DND-41 (cell line): ENCODE data around the gene RAB3GAP2.
"Not testable (repeated sequence)": the region's sequence is repeated elsewhere in the genome, so short reads cannot be mapped to it uniquely, and the experiment has no call there.

ENCODE experiments used
- ATAC-seq: fragments of 200-7000 bp; cut with Tn5 transposase; 3 replicates; pipeline ENCODE4 v1.9.1; 2021; ENCODE audit warnings: low read depth; ENCODE audit not compliant: insufficient read depth
- DNase-seq: peaks from one replicate; pipeline ENCODE4 v3.0.0-alpha.2; 2020
- H2AFZ ChIP-seq: 2 replicates; pipeline ENCODE4 v1.6.0; 2012; ENCODE audit warnings: low read depth, low read length
- H3K27ac ChIP-seq: 2 replicates; pipeline ENCODE4 v1.5.1; 2012; ENCODE audit warnings: low read length, inconsistent platforms
- H3K27me3 ChIP-seq: fragments of 200-600 bp; sonication (generic); 2 replicates; pipeline ENCODE4 v1.6.0; 2012; ENCODE audit warnings: low read length, mild to moderate bottlenecking, inconsistent platforms; ENCODE audit not compliant: insufficient read depth, poor library complexity
- H3K36me3 ChIP-seq: 2 replicates; pipeline ENCODE4 v1.5.1; 2012; ENCODE audit warnings: low read length, inconsistent platforms; ENCODE audit not compliant: insufficient read depth
- H3K4me1 ChIP-seq: 2 replicates; pipeline ENCODE4 v1.5.1; 2012; ENCODE audit warnings: mild to moderate bottlenecking, low read length; ENCODE audit not compliant: insufficient read depth
- H3K4me2 ChIP-seq: 2 replicates; pipeline ENCODE4 v1.6.0; 2012; ENCODE audit warnings: mild to moderate bottlenecking, moderate library complexity, low read length, inconsistent platforms; ENCODE audit not compliant: insufficient read depth
- H3K4me3 ChIP-seq, 2 experiments: fragments of 200-600 bp in 1 of 2; shearing (Covaris generic) in 1 of 2; 2 replicates each; pipeline ENCODE4 v1.5.1; 2012 to 2016; ENCODE audit warnings: inconsistent platforms in 2 of 2, low read length in 2 of 2, mild to moderate bottlenecking in 2 of 2, low read depth in 1 of 2, moderate library complexity in 1 of 2
- H3K79me2 ChIP-seq: 2 replicates; pipeline ENCODE4 v1.6.0; 2012; ENCODE audit warnings: low read length, inconsistent platforms; ENCODE audit not compliant: insufficient read depth
- H3K9ac ChIP-seq: 2 replicates; pipeline ENCODE4 v1.6.0; 2012; ENCODE audit warnings: low read depth, mild to moderate bottlenecking, inconsistent platforms, low read length, moderate library complexity
- H3K9me3 ChIP-seq: 2 replicates; pipeline ENCODE4 v1.5.1; 2012; ENCODE audit warnings: low read length, moderate library complexity, mild to moderate bottlenecking, inconsistent platforms; ENCODE audit not compliant: insufficient read depth, severe bottlenecking
- H4K20me1 ChIP-seq: 2 replicates; pipeline ENCODE4 v1.6.0; 2012; ENCODE audit warnings: low read length; ENCODE audit not compliant: insufficient read depth
- EZH2 ChIP-seq: IDR thresholded peaks from 3 replicates; pipeline ENCODE4 v1.6.1; 2012; ENCODE audit warnings: borderline replicate concordance, low read depth, mild to moderate bottlenecking, moderate library complexity, low read length, inconsistent platforms; ENCODE audit not compliant: severe bottlenecking
- TF ChIP-seq, protein P1 (sequence below): IDR thresholded peaks from 2 replicates; pipeline ENCODE4 v1.5.1; 2012; ENCODE audit warnings: borderline replicate concordance, low read length, moderate library complexity, mild to moderate bottlenecking; ENCODE audit not compliant: poor library complexity, severe bottlenecking; ENCODE audit errors: extremely low read depth

RAB3GAP2 gene

DNA sequence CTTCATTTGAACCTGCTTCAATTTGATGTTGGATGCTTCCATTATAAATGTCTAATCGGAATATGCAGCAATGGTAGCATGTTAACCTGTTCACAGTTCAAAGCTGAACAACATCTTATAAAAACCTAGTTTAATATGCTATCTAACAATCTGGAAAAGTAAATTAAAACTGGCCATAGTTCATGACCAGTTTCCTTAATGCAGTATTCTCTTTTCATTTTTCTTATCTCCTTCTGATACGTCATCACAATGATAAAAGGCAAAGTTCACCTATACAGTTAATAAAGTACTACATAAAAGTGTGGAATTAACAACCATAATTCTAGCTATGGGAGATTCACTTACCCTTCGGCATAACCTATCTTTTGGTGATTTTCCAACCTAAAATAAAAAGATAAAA lies 113.2 kb downstream of the RAB3GAP2 start:
- Histone ChIP-seq H3K36me3 (peaks cover 65% of the 10 kb centered on the region), H4K20me1 (no peaks in the 10 kb centered on the region), H3K9me3 (no peaks in the 10 kb centered on the region), H2AFZ (no peak overlapping the region), H3K27me3 (no peaks in the 10 kb centered on the region), H3K79me2 (no peaks in the 10 kb centered on the region), H3K9ac (no peak overlapping the region), H3K4me1 (no peaks in the 10 kb centered on the region), H3K4me3 (no peak overlapping the region), H3K27ac (no peak overlapping the region), H3K4me2 (no peak overlapping the region)
- no peak for DNase-seq
- no peak for ATAC-seq
- TF ChIP-seq, protein P1, sequence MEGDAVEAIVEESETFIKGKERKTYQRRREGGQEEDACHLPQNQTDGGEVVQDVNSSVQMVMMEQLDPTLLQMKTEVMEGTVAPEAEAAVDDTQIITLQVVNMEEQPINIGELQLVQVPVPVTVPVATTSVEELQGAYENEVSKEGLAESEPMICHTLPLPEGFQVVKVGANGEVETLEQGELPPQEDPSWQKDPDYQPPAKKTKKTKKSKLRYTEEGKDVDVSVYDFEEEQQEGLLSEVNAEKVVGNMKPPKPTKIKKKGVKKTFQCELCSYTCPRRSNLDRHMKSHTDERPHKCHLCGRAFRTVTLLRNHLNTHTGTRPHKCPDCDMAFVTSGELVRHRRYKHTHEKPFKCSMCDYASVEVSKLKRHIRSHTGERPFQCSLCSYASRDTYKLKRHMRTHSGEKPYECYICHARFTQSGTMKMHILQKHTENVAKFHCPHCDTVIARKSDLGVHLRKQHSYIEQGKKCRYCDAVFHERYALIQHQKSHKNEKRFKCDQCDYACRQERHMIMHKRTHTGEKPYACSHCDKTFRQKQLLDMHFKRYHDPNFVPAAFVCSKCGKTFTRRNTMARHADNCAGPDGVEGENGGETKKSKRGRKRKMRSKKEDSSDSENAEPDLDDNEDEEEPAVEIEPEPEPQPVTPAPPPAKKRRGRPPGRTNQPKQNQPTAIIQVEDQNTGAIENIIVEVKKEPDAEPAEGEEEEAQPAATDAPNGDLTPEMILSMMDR, result no peak
- no peak for TF ChIP-seq EZH2

DNA sequence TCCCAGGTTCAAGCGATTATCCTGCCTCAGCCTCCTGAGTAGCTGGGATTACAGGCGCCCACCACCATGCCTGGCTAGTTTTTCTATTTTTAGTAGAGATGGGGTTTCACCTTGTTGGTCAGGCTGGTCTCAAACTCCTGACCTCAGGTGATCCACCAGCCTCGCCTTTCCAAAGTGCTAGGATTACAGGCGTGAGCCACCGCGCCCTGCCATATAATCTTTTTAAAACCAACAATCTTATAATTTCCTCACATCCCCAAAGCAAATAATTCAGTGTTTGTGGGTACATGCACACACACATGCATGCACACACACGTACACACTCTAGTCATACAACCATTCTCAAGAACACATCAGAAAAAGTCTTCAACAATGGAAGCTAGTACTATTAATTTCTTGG lies 113.7 kb downstream of the RAB3GAP2 start:
- H3K9me3 ChIP-seq, ATAC-seq, H3K27me3 ChIP-seq, H3K79me2 ChIP-seq, H3K4me3 ChIP-seq, H3K4me2 ChIP-seq, H4K20me1 ChIP-seq, H3K4me1 ChIP-seq, DNase-seq, H3K9ac ChIP-seq, H2AFZ ChIP-seq, H3K27ac ChIP-seq: not testable (repeated sequence)
- H3K36me3 ChIP-seq, result peaks cover 64% of the 10 kb centered on the region

DNA sequence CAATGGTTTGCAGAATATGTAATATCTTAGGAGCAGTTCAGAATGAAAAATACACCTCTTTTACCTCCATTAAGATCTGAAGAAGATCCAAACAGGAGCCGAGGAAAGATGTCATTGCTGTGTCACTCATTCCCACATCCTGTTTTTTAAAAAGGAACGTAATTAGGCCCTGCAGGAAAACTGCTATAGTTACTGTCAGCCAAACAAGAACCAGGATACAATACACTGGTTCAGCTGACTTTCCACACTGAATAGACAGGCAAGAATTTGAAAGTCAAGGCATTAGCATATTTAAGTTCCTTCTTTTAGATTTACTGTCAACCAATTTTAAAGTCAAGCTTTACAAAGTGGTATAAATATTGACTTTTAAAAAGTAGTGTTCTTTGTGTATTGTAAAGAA lies 114.5 kb downstream of the RAB3GAP2 start:
- H2AFZ ChIP-seq, result no peak overlapping the region
- H3K9me3 ChIP-seq, result no peaks in the 10 kb centered on the region
- ATAC-seq, result no peak
- no peak for TF ChIP-seq EZH2
- TF ChIP-seq, protein P1, result no peak
- H3K27me3 ChIP-seq, result no peaks in the 10 kb centered on the region
- no peaks in the 10 kb centered on the region for H3K4me1 ChIP-seq
- H3K79me2 ChIP-seq, result no peaks in the 10 kb centered on the region
- no peak for DNase-seq
- H3K9ac ChIP-seq, result no peak overlapping the region
- no peaks in the 10 kb centered on the region for H4K20me1 ChIP-seq
- H3K4me2 ChIP-seq, result no peak overlapping the region
- H3K4me3 ChIP-seq, result no peak overlapping the region
- H3K27ac ChIP-seq, result no peak overlapping the region
- peaks cover 65% of the 10 kb centered on the region for H3K36me3 ChIP-seq

DNA sequence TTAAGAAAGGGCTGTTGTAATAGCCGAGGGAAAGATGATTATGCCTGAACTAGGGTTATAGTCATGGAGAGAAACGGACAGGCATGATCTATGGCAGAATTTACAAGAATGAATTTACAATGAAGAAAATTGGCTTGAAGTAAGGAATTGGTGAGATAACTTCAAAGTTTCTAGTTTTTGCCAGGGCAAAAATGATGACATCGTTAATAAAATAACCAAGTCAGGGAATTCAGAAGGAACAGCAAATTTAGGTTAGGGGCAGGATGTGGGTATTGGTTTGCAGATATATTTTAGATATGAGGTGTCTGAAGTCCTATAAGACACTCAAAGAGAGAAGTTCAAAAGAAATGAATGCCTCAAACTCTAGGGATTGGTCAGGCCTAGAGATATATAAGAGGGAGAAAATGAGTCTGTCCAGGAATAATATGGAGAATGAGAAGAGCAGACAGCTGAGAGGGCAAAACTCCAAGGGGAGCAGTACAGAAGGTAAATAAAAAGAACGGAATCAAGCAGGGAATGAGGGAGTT lies 115.6 kb downstream of the RAB3GAP2 start:
- H3K4me1 ChIP-seq, result no peaks in the 10 kb centered on the region
- DNase-seq (no peak), ATAC-seq (peak; percentile 63; the same call in 2 of the 3 replicates)
- H3K4me3 ChIP-seq, result no peak overlapping the region
- peaks cover 70% of the 10 kb centered on the region for H3K36me3 ChIP-seq
- no peak overlapping the region for H2AFZ ChIP-seq
- H4K20me1 ChIP-seq, result no peaks in the 10 kb centered on the region
- H3K4me2 ChIP-seq, result no peak overlapping the region
- H3K79me2 ChIP-seq, result no peaks in the 10 kb centered on the region
- no peak overlapping the region for H3K9ac ChIP-seq
- H3K27ac ChIP-seq, result no peak overlapping the region
- no peaks in the 10 kb centered on the region for H3K9me3 ChIP-seq
- H3K27me3 ChIP-seq, result no peaks in the 10 kb centered on the region
- TF ChIP-seq EZH2, result no peak
- TF ChIP-seq, protein P1, result no peak
